HK-2 (cell line): Measurements from ENCODE around the gene HIGD2A.
A peak's percentile ranks its signal among the peaks of the same experiment; 100 is the strongest.

Source experiments
- DNase-seq: peaks from one replicate; pipeline ENCODE4 v3.0.0-alpha.2; 2018; ENCODE audit not compliant: unreplicated experiment

Gene HIGD2A

DNA sequence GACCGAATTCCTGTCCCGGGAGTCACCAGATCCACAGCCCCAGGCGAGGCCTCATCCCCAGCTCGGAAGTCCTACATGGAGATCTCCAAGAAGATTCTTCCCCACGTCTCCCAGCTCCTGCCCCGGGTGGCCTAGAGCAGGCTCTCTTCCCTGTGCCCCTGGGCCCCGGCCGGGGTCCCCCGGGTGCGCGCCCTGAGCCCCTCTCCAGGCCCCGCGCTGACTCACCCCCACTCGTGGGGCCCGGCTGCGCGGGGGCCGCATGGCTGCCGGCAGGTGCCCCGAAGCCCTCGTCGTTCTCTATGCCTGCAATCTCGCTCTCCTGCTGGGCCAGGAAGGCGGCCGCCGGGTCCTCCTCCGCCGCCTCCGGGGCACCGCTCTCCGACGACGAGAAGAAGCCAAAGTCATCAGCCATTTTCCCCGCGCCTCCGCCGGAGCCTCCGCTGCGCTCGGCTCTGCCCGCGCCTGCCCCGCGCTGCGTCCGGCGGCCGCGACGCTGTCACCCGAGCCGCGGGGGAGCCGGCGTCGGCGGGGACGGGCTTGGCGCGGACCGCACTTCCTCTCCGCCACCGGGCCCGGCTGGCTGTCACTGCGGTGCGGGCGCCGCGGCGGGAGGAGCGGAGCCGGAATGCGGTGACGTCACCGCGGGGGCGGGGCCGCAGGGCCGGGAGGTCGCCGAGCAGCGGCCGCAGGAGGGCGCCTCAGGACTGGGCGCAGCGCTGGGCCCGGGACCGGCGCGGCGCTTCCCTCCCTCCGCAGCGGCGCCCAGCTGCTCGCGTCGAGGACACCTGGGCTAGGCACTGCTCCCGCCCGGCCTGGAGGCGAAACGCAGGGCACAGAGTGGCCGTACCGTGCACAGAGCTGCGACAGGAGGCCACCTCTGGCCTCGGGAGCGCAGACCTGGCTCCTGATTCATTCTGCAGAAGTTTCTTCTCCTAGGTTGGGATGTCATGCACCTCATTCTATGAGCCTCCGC lies 27.7 kb downstream of the HIGD2A start, which contains the start of gene CLTB:
CLTB (minus strand) TSS at position 588 of the 973 bp plus-strand sequence; CDS start at position 412, 176 bp downstream.
- DNase-seq: peak; percentile 72

- no peak for DNase-seq
These were observed 28.4 kb downstream of the HIGD2A start for GRCh38 chr5:176416965-176417364.

GRCh38 chr5:176418251-176418650 lies 29.7 kb downstream of the HIGD2A start:
- no peak for DNase-seq

- DNase-seq: no peak
These were observed 31.5 kb downstream of the HIGD2A start for GRCh38 chr5:176420086-176420485.

DNA sequence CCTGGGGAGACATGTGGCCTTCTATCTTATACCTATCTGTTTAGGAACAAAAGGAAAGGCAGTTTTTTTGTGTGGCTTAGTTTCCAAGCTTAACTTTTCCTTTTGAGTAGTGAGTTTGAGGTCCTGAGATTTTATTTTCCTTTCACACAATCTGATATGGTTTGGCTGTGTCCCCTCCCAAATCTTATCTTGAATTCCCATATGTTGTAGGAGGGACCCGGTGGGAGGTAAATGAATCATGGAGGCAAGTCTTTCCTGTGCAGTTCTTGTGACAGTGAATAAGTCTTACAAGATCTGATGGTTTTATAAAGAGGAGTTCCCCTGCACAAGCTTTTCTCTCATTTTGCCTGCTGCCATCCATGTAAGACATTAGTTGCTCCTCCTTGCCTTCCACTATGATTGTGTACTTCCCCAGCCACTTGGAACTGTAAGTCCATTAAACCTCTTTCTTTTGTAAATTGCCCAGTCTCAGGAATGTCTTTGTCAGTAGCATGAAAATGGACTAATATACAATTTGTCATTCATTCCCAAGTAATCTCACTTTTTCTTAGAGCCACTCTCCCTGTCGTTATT lies 32.5 kb downstream of the HIGD2A start:
- no peak for DNase-seq

DNA sequence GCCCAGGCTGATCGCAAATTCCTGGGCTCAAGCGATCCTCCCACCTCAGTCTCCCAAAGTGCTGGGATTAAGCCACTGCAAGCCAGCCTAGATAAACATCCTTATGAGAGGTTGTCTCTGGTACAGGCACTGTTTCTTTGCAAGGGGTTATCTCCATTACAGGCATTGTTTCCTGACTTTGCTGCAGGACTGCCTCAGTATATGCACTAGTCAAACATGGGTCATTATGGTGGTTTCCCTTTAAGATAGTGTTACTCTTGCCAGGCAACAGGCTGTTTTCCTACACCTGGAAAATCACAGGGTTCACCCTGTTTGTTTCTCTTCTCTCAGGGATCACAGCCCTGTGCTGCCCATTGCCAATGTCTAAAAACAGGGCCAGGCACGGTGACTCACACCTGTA lies 35.6 kb downstream of the HIGD2A start:
- DNase-seq: no peak

- DNase-seq: no peak
These were observed 36.6 kb downstream of the HIGD2A start for GRCh38 chr5:176425138-176425537.

GRCh38 chr5:176425791-176426190 lies 37.2 kb downstream of the HIGD2A start:
- no peak for DNase-seq

DNA sequence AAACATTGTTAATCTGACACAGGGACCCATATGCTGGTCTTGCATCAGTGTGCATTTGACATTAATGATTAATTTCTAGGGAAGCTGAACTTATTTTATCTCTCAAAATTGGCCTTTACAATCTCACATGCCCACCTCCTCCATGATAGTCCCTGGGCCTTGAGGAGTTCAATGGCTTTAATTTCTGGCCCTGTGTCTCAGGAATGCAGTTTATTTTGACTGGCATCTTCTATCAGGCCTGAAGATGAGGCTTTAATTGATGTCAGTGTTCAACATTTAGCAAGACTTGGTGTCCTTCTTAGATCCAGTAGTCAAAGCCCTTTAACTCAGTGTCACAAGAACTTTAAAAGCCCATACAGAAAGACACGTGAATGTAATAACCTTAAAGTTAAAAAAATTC lies 38.3 kb downstream of the HIGD2A start:
- no peak for DNase-seq

GRCh38 chr5:176427971-176428370 lies 39.4 kb downstream of the HIGD2A start:
- no peak for DNase-seq

GRCh38 chr5:176429972-176430371 lies 41.4 kb downstream of the HIGD2A start:
- DNase-seq: no peak

GRCh38 chr5:176432707-176433106 lies 44.2 kb downstream of the HIGD2A start:
- no peak for DNase-seq

DNA sequence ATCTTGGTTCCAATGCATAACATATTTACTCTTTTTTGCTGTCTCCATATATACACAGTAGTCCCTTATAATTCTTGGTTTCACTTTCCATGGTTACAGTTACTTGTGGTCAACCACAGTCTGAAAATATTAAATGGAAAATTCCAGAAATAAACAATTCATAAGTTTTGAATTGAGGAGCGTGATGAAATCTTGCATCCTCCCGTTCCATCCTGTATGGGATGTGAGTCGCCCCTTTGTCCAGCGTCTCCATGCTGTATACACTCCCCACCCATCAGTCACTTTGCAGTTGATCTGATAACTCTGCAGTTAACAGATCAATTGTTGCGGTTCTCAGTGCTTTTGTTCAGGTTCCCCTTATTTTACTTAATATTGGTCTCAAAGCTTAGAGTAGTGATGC lies 48.1 kb downstream of the HIGD2A start:
- DNase-seq: no peak

GRCh38 chr5:176438959-176439757 lies 50.6 kb downstream of the HIGD2A start:
- DNase-seq: peak; percentile 26
